ENCODE measurements around the gene DTX3L. TPM values are rescaled to one million over a fixed set of nuclear protein-coding genes. Genes with fewer than 3 reads are reported as not detected.

The DTX3L gene
- 1 to 10 TPM; 5.9 to 6.4 TPM for polyA plus RNA-seq

DNA sequence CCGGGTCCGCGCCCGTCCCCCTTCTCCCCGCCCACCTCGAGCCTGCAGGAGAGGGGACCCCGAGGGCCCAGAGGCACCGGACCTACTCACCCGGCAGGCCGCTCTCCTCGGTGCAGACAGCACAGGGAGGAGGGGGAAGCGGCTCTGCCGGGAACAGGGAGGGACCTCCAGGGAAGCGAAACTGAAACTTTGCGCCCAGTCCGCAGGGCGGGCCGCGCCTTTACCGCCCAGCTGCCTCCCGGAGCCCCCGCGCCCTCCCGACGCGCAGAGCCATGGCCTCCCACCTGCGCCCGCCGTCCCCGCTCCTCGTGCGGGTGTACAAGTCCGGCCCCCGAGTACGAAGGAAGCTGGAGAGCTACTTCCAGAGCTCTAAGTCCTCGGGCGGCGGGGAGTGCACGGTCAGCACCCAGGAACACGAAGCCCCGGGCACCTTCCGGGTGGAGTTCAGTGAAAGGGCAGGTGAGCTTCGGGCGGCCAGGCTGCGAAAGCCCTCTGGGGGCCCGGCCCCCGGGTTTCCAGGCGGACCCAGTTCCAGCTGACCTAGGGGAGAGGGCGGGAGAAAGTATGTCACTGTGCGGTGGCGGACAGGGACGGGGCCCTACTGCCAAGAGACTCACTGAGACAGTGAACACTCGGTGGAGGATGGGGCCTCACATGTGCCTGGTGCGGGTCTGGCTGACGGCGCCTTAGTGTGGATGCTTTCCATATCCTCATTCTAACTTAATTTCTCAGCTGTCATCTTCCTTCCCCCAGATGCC, at the start of gene DTX3L, which contains the start of gene PARP9:
TSS of gene DTX3L (plus strand) at position 184 of the 758 bp plus-strand sequence. CDS start at position 273, 89 bp downstream.
TSS of gene PARP9 (minus strand) at position 146 of the 758 bp plus-strand sequence. CDS start 4,680 bp downstream, outside the sequence.
- H3K36me3 ChIP-seq (ENCODE audit: control insufficient read depth in 2 of 2, insufficient read depth in 2 of 2, low read length in 1 of 2): peaks cover 3% of the 10 kb centered on the region in 2 donors
- H3K27me3 ChIP-seq (ENCODE audit: control insufficient read depth in 1 of 2, insufficient read depth in 2 of 2, low read length in 2 of 2): no peaks in the 10 kb centered on the region
- peak within 1 kb of the TSS; percentile 93 to 94 for H3K27ac ChIP-seq (ENCODE audit: low read depth in 2 of 2, low read length in 1 of 2)
- H3K9me3 ChIP-seq (ENCODE audit: control insufficient read depth in 2 of 2, insufficient read depth in 1 of 2, low read depth in 1 of 2, low read length in 1 of 2): no peaks in the 10 kb centered on the region
- H3K4me1 ChIP-seq (ENCODE audit: control insufficient read depth in 2 of 2, insufficient read depth in 2 of 2, low read length in 1 of 2): no peaks in the 10 kb centered on the region
- WGBS, 2 donors: 0% methylated on average over 50 to 56 of the region's 56 CpGs
- H3K4me3 ChIP-seq (ENCODE audit: low read depth in 1 of 2, low read length in 2 of 2): peak within 1 kb of the TSS; percentile 88 to 96

DNA sequence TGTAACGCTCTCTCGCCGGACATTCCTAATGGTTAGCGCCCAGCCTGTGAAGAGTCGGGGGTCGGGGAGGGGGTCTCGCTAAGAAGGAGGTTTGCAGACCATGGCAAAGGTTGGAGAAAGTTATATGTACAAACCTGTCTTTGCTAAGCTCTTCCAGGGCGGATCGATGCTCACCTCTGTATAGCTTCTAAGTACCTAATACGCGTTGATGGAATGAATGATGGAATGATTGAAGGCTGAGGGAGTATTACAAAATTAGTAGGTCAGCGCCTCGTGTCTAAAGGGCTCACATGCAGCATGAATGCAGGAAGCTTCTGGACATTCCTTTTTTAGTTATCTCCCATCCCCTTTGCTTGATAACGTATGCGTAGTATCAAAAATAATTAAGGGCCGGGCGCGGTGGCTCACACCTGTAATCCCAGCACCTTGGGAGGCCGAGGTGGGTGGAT, 49.1 kb upstream of the DTX3L start:
- Histone ChIP-seq H3K4me1 (ENCODE audit: control insufficient read depth in 2 of 2, insufficient read depth in 2 of 2, low read length in 1 of 2) (peaks cover 0 to 2% of the 10 kb centered on the region in 2 donors), H3K36me3 (ENCODE audit: control insufficient read depth in 2 of 2, insufficient read depth in 2 of 2, low read length in 1 of 2) (no peaks in the 10 kb centered on the region), H3K27me3 (ENCODE audit: control insufficient read depth in 1 of 2, insufficient read depth in 2 of 2, low read length in 2 of 2) (no peaks in the 10 kb centered on the region), H3K4me3 (ENCODE audit: low read depth in 1 of 2, low read length in 2 of 2) (peak overlapping the region; percentile 84 to 86), H3K9me3 (ENCODE audit: control insufficient read depth in 2 of 2, insufficient read depth in 1 of 2, low read depth in 1 of 2, low read length in 1 of 2) (no peaks in the 10 kb centered on the region), H3K27ac (ENCODE audit: low read depth in 2 of 2, low read length in 1 of 2) (peak overlapping the region in 1 of 2 donors; percentile 97)
- 35 to 40% methylated on average over 19 of the region's 19 CpGs for whole genome bisulfite sequencing, 2 donors

DNA sequence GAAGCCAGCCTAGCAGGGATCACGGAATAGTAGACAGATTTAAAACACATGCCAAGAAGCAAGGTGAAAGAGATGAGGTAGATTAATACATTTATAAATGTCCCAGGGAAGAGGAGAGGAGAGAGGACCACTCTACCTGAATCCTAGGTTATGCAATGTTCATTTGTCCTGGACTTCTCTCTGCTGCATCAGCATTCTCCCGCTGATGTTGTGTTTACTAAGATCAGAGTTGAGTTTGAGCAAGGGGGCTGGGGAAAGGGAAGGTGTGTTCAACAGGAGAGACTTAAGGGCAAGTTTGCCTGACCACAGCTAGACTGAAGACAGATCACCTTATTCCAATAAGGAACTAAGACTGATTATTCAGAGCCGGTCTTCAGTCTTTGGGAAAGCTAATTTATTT, 48.3 kb upstream of the DTX3L start:
- H3K4me3 ChIP-seq (ENCODE audit: low read depth in 1 of 2, low read length in 2 of 2): no peak overlapping the region
- H3K36me3 ChIP-seq (ENCODE audit: control insufficient read depth in 2 of 2, insufficient read depth in 2 of 2, low read length in 1 of 2): no peaks in the 10 kb centered on the region
- 94 to 97% methylated on average over 3 of the region's 3 CpGs for WGBS, 2 donors
- H3K27me3 ChIP-seq (ENCODE audit: control insufficient read depth in 1 of 2, insufficient read depth in 2 of 2, low read length in 2 of 2): no peaks in the 10 kb centered on the region
- H3K4me1 ChIP-seq (ENCODE audit: control insufficient read depth in 2 of 2, insufficient read depth in 2 of 2, low read length in 1 of 2): peaks cover 0 to 2% of the 10 kb centered on the region in 2 donors
- no peak overlapping the region for H3K27ac ChIP-seq (ENCODE audit: low read depth in 2 of 2, low read length in 1 of 2)
- no peaks in the 10 kb centered on the region for H3K9me3 ChIP-seq (ENCODE audit: control insufficient read depth in 2 of 2, insufficient read depth in 1 of 2, low read depth in 1 of 2, low read length in 1 of 2)

DNA sequence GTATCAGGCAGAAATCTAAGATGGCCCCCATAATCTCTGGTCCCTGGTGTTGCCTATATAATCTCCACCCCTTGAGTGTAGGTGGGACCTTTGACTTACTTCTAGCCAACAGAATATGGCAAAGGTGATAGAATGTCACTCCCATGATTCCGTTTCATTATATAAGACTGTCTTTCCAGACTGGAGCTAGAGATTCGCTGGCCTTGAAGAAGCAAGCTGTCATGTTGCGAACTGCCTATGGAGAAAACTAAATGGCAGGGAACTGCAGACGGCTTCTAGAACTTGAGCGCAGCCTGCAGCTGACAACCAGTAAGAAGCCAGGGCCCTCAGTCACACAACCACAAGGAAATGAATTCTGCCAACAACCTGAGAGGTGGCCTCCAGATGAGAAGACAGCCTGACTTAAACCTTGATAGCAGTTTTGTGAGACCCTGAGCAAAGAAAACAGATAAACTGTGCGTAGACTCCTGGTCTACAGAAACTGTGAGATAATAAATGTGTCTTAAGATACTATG, 47.2 kb upstream of the DTX3L start:
- Histone ChIP-seq H3K4me1 (ENCODE audit: control insufficient read depth in 2 of 2, insufficient read depth in 2 of 2, low read length in 1 of 2) (peaks cover 0 to 2% of the 10 kb centered on the region in 2 donors), H3K4me3 (ENCODE audit: low read depth in 1 of 2, low read length in 2 of 2) (no peak overlapping the region), H3K27me3 (ENCODE audit: control insufficient read depth in 1 of 2, insufficient read depth in 2 of 2, low read length in 2 of 2) (no peaks in the 10 kb centered on the region), H3K9me3 (ENCODE audit: control insufficient read depth in 2 of 2, insufficient read depth in 1 of 2, low read depth in 1 of 2, low read length in 1 of 2) (no peaks in the 10 kb centered on the region), H3K36me3 (ENCODE audit: control insufficient read depth in 2 of 2, insufficient read depth in 2 of 2, low read length in 1 of 2) (no peaks in the 10 kb centered on the region), H3K27ac (ENCODE audit: low read depth in 2 of 2, low read length in 1 of 2) (no peak overlapping the region)
- 90 to 93% methylated on average over 6 of the region's 6 CpGs for whole genome bisulfite sequencing, 2 donors

DNA sequence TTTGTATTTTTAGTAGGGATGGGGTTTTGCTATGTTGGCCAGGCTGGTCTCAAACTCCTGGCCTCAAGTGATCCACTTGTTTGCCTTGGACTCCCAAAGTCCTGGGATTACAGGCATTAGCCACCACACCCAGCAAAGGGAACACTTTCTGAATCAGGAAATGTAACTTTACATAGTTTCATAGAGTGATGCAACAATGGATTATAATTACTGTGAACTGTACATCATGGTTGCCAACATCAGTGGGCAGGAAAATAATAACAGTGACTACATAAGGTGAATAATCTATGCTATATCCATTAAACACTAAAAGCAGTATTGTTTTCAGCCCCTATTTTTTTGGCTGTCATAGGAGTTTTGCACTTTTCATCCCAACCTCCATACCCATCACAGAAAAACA, 44.4 kb upstream of the DTX3L start:
- Histone ChIP-seq H3K4me3 (ENCODE audit: low read depth in 1 of 2, low read length in 2 of 2) (no peak overlapping the region), H3K27me3 (ENCODE audit: control insufficient read depth in 1 of 2, insufficient read depth in 2 of 2, low read length in 2 of 2) (no peaks in the 10 kb centered on the region), H3K27ac (ENCODE audit: low read depth in 2 of 2, low read length in 1 of 2) (no peak overlapping the region), H3K9me3 (ENCODE audit: control insufficient read depth in 2 of 2, insufficient read depth in 1 of 2, low read depth in 1 of 2, low read length in 1 of 2) (no peaks in the 10 kb centered on the region), H3K4me1 (ENCODE audit: control insufficient read depth in 2 of 2, insufficient read depth in 2 of 2, low read length in 1 of 2) (no peaks in the 10 kb centered on the region), H3K36me3 (ENCODE audit: control insufficient read depth in 2 of 2, insufficient read depth in 2 of 2, low read length in 1 of 2) (no peaks in the 10 kb centered on the region)

DNA sequence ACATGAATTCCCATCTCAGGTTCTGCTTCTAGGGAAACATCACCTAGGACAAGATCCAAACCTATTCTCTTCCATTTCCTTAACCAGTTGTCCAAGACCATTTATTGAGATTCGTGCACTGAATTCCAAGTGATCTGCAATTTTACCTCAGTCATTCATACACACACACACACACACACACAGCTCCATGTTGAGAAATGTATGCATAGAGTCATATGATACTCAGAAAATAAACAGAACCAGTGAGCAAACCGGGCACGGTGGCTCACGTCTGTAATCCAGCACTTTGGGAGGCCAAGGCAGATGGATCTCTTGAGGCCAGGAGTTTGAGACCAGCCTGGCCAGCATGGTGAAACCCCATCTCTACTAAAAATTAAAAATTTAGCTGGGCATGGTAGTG, 43.3 kb upstream of the DTX3L start:
- Histone ChIP-seq H3K27ac (ENCODE audit: low read depth in 2 of 2, low read length in 1 of 2) (no peak overlapping the region), H3K36me3 (ENCODE audit: control insufficient read depth in 2 of 2, insufficient read depth in 2 of 2, low read length in 1 of 2) (no peaks in the 10 kb centered on the region), H3K9me3 (ENCODE audit: control insufficient read depth in 2 of 2, insufficient read depth in 1 of 2, low read depth in 1 of 2, low read length in 1 of 2) (no peaks in the 10 kb centered on the region), H3K4me1 (ENCODE audit: control insufficient read depth in 2 of 2, insufficient read depth in 2 of 2, low read length in 1 of 2) (no peaks in the 10 kb centered on the region), H3K4me3 (ENCODE audit: low read depth in 1 of 2, low read length in 2 of 2) (no peak overlapping the region), H3K27me3 (ENCODE audit: control insufficient read depth in 1 of 2, insufficient read depth in 2 of 2, low read length in 2 of 2) (no peaks in the 10 kb centered on the region)
- WGBS, 2 donors: 83% methylated on average over 4 of the region's 4 CpGs

DNA sequence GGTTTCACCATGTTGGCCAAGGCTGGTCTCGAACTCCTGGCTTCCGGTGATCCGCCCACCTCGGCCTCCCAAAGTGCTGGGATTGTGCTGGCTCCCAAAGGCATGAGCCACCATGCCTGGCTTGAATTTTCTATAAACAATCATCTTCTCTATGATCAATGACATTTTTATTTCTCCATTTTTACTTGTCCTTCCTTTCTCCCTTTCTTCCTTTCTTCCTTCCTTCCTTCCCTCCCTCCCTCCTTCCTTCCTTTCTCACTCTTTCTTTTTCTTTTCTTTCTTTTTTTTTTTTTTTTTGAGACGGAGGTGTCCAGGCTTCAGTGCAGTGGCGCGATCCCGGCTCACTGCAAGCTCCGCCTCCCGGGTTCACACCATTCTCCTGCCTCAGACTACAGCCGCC, 40.8 kb upstream of the DTX3L start:
- Histone ChIP-seq H3K4me1 (ENCODE audit: control insufficient read depth in 2 of 2, insufficient read depth in 2 of 2, low read length in 1 of 2) (no peaks in the 10 kb centered on the region), H3K36me3 (ENCODE audit: control insufficient read depth in 2 of 2, insufficient read depth in 2 of 2, low read length in 1 of 2) (peaks cover 2 to 3% of the 10 kb centered on the region in 2 donors), H3K4me3 (ENCODE audit: low read depth in 1 of 2, low read length in 2 of 2) (no peak overlapping the region), H3K27me3 (ENCODE audit: control insufficient read depth in 1 of 2, insufficient read depth in 2 of 2, low read length in 2 of 2) (no peaks in the 10 kb centered on the region), H3K27ac (ENCODE audit: low read depth in 2 of 2, low read length in 1 of 2) (no peak overlapping the region), H3K9me3 (ENCODE audit: control insufficient read depth in 2 of 2, insufficient read depth in 1 of 2, low read depth in 1 of 2, low read length in 1 of 2) (no peaks in the 10 kb centered on the region)
- 94 to 96% methylated on average over 11 of the region's 11 CpGs for WGBS, 2 donors

DNA sequence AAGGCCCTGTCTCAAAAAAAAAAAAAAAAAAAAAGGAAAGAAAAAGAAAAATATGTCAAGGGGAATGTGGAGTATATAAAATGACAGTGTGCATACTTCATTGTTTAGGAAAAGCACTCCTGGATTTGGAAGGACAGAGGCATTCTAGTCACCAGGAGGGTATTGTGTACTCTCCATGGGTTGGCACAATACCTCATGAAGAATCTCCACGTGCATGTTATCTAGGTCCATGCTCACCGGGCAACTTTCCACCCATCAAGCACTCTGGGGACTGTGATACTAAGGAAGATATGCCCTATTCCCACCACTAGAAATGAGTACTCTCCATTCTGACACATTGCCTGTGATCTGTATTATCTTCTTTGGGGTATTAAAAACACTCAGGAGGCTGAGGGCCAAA, 34.0 kb upstream of the DTX3L start:
- WGBS, 2 donors: 80 to 86% methylated on average over 2 of the region's 2 CpGs
- no peak overlapping the region for H3K27ac ChIP-seq (ENCODE audit: low read depth in 2 of 2, low read length in 1 of 2)
- H3K4me3 ChIP-seq (ENCODE audit: low read depth in 1 of 2, low read length in 2 of 2): no peak overlapping the region
- no peaks in the 10 kb centered on the region for H3K9me3 ChIP-seq (ENCODE audit: control insufficient read depth in 2 of 2, insufficient read depth in 1 of 2, low read depth in 1 of 2, low read length in 1 of 2)
- peaks cover 0 to 2% of the 10 kb centered on the region in 2 donors for H3K4me1 ChIP-seq (ENCODE audit: control insufficient read depth in 2 of 2, insufficient read depth in 2 of 2, low read length in 1 of 2)
- H3K36me3 ChIP-seq (ENCODE audit: control insufficient read depth in 2 of 2, insufficient read depth in 2 of 2, low read length in 1 of 2): peaks cover 13 to 15% of the 10 kb centered on the region in 2 donors
- H3K27me3 ChIP-seq (ENCODE audit: control insufficient read depth in 1 of 2, insufficient read depth in 2 of 2, low read length in 2 of 2): no peaks in the 10 kb centered on the region

DNA sequence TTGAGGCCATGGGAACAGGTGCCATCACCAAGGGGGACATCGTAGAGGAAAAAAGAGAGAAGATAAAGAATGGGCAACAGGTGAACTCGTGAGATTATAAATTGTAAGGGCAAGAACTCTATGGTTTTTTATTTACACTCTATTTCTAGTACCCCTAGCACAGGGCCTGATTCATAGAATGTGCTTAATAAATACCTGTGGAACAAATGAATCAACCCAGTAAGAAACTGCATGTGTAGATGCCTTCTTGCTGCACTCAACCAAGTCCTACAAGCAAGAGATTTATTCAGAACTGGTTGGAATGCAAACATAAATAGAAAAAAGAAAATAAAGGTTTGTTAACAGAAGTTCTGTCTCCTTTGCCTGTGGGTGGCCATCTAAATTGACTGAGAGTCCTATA, 30.7 kb upstream of the DTX3L start:
- Histone ChIP-seq H3K4me1 (ENCODE audit: control insufficient read depth in 2 of 2, insufficient read depth in 2 of 2, low read length in 1 of 2) (peaks cover 0 to 2% of the 10 kb centered on the region in 2 donors), H3K4me3 (ENCODE audit: low read depth in 1 of 2, low read length in 2 of 2) (no peak overlapping the region), H3K27me3 (ENCODE audit: control insufficient read depth in 1 of 2, insufficient read depth in 2 of 2, low read length in 2 of 2) (no peaks in the 10 kb centered on the region), H3K9me3 (ENCODE audit: control insufficient read depth in 2 of 2, insufficient read depth in 1 of 2, low read depth in 1 of 2, low read length in 1 of 2) (no peaks in the 10 kb centered on the region), H3K27ac (ENCODE audit: low read depth in 2 of 2, low read length in 1 of 2) (no peak overlapping the region), H3K36me3 (ENCODE audit: control insufficient read depth in 2 of 2, insufficient read depth in 2 of 2, low read length in 1 of 2) (peaks cover 11 to 16% of the 10 kb centered on the region in 2 donors)
- WGBS, 2 donors: 82 to 85% methylated on average over 2 of the region's 2 CpGs

DNA sequence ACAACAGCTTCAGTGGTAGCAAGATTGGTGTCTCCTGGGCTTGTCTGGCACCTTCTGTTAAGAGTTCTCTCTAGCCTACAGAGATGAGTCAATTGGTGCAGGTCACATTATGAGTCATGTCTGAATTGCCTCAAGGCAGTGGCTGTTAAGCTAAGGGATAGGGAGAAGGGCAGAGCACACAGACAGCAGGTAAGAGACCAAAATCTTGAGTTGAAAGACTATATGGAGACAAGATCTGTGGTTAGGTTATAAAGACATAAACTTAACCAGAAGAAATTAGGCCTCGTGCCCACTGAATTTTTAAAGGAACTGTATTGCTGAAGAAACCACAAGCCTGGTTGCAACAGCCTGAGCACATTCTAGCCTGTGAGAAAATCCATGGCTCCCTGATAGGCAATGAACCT, 30.2 kb upstream of the DTX3L start:
- peaks cover 0 to 2% of the 10 kb centered on the region in 2 donors for H3K4me1 ChIP-seq (ENCODE audit: control insufficient read depth in 2 of 2, insufficient read depth in 2 of 2, low read length in 1 of 2)
- H3K36me3 ChIP-seq (ENCODE audit: control insufficient read depth in 2 of 2, insufficient read depth in 2 of 2, low read length in 1 of 2): peaks cover 11 to 16% of the 10 kb centered on the region in 2 donors
- 36 to 55% methylated on average over 1 of the region's 1 CpG for WGBS, 2 donors
- H3K4me3 ChIP-seq (ENCODE audit: low read depth in 1 of 2, low read length in 2 of 2): no peak overlapping the region
- no peaks in the 10 kb centered on the region for H3K9me3 ChIP-seq (ENCODE audit: control insufficient read depth in 2 of 2, insufficient read depth in 1 of 2, low read depth in 1 of 2, low read length in 1 of 2)
- H3K27me3 ChIP-seq (ENCODE audit: control insufficient read depth in 1 of 2, insufficient read depth in 2 of 2, low read length in 2 of 2): no peaks in the 10 kb centered on the region
- H3K27ac ChIP-seq (ENCODE audit: low read depth in 2 of 2, low read length in 1 of 2): no peak overlapping the region

Measured in esophagus (tissue), 2 donors.